ENCODE data around the gene GALNT13. TPM values are rescaled to one million over a fixed set of nuclear protein-coding genes. Genes with fewer than 3 reads are reported as not detected.

GALNT13 gene
- total and polyA plus RNA-seq, 4 donors: not detected

DNA sequence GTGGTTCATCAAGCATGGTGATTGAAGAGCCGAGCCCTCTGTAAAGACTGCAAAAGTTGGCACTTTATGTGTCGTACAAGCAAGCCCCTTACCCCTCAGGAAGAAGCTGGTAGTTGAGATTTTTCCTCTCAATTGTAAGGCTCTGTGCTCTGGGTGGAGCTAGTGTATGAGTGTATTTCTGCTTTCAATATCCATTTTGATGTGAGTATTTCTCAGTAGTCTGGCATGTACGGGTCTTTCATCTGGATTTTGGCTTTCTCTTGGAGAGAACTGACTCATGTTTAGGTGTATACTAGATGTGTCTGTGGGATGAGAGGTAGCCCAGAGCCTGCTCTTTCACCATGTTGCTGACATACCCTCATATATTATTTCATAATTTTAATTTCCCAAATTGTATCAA, 420.2 kb downstream of the GALNT13 start:
- no peak for DNase-seq (ENCODE audit: low spot score)
- H3K36me3 ChIP-seq (ENCODE audit: control insufficient read depth in 4 of 4, insufficient read depth in 3 of 4, low read depth in 1 of 4, low read length in 3 of 4): no peaks in the 10 kb centered on the region
- TF ChIP-seq, protein P1, sequence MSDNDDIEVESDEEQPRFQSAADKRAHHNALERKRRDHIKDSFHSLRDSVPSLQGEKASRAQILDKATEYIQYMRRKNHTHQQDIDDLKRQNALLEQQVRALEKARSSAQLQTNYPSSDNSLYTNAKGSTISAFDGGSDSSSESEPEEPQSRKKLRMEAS (IDR thresholded peaks at IDR 0.05): no peak
- no peak for TF ChIP-seq FOXA1 (IDR thresholded peaks at IDR 0.05)
- no peak for TF ChIP-seq HNF4A (conservative IDR thresholded peaks at IDR 0.05)
- TF ChIP-seq YY1 (IDR thresholded peaks at IDR 0.05): no peak
- no peak for TF ChIP-seq NR2F2 (IDR thresholded peaks at IDR 0.05)
- TF ChIP-seq, protein P2, sequence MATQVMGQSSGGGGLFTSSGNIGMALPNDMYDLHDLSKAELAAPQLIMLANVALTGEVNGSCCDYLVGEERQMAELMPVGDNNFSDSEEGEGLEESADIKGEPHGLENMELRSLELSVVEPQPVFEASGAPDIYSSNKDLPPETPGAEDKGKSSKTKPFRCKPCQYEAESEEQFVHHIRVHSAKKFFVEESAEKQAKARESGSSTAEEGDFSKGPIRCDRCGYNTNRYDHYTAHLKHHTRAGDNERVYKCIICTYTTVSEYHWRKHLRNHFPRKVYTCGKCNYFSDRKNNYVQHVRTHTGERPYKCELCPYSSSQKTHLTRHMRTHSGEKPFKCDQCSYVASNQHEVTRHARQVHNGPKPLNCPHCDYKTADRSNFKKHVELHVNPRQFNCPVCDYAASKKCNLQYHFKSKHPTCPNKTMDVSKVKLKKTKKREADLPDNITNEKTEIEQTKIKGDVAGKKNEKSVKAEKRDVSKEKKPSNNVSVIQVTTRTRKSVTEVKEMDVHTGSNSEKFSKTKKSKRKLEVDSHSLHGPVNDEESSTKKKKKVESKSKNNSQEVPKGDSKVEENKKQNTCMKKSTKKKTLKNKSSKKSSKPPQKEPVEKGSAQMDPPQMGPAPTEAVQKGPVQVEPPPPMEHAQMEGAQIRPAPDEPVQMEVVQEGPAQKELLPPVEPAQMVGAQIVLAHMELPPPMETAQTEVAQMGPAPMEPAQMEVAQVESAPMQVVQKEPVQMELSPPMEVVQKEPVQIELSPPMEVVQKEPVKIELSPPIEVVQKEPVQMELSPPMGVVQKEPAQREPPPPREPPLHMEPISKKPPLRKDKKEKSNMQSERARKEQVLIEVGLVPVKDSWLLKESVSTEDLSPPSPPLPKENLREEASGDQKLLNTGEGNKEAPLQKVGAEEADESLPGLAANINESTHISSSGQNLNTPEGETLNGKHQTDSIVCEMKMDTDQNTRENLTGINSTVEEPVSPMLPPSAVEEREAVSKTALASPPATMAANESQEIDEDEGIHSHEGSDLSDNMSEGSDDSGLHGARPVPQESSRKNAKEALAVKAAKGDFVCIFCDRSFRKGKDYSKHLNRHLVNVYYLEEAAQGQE (IDR thresholded peaks at IDR 0.05): no peak
- no peak for TF ChIP-seq RXRA (IDR thresholded peaks at IDR 0.05)
- no peak for TF ChIP-seq RAD21 (IDR thresholded peaks at IDR 0.05)
- TF ChIP-seq GABPA (IDR thresholded peaks at IDR 0.05 in 1 of 2, conservative IDR thresholded peaks at IDR 0.05 in 1 of 2): no peak
- TF ChIP-seq, protein P3, sequence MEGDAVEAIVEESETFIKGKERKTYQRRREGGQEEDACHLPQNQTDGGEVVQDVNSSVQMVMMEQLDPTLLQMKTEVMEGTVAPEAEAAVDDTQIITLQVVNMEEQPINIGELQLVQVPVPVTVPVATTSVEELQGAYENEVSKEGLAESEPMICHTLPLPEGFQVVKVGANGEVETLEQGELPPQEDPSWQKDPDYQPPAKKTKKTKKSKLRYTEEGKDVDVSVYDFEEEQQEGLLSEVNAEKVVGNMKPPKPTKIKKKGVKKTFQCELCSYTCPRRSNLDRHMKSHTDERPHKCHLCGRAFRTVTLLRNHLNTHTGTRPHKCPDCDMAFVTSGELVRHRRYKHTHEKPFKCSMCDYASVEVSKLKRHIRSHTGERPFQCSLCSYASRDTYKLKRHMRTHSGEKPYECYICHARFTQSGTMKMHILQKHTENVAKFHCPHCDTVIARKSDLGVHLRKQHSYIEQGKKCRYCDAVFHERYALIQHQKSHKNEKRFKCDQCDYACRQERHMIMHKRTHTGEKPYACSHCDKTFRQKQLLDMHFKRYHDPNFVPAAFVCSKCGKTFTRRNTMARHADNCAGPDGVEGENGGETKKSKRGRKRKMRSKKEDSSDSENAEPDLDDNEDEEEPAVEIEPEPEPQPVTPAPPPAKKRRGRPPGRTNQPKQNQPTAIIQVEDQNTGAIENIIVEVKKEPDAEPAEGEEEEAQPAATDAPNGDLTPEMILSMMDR (IDR thresholded peaks at IDR 0.05; ENCODE audit: low read depth, low read length, missing input control): no peak
- no peak for TF ChIP-seq FOXA2 (IDR thresholded peaks at IDR 0.05)
- TF ChIP-seq EGR1 (IDR thresholded peaks at IDR 0.05; ENCODE audit: low read depth in 2 of 2): no peak
- TF ChIP-seq, protein P4, sequence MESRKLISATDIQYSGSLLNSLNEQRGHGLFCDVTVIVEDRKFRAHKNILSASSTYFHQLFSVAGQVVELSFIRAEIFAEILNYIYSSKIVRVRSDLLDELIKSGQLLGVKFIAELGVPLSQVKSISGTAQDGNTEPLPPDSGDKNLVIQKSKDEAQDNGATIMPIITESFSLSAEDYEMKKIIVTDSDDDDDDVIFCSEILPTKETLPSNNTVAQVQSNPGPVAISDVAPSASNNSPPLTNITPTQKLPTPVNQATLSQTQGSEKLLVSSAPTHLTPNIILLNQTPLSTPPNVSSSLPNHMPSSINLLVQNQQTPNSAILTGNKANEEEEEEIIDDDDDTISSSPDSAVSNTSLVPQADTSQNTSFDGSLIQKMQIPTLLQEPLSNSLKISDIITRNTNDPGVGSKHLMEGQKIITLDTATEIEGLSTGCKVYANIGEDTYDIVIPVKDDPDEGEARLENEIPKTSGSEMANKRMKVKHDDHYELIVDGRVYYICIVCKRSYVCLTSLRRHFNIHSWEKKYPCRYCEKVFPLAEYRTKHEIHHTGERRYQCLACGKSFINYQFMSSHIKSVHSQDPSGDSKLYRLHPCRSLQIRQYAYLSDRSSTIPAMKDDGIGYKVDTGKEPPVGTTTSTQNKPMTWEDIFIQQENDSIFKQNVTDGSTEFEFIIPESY (IDR thresholded peaks at IDR 0.05): no peak
- TF ChIP-seq JUND (IDR thresholded peaks at IDR 0.05): no peak
- no peak for TF ChIP-seq HNF4G (IDR thresholded peaks at IDR 0.05)
- TF ChIP-seq, protein P5, sequence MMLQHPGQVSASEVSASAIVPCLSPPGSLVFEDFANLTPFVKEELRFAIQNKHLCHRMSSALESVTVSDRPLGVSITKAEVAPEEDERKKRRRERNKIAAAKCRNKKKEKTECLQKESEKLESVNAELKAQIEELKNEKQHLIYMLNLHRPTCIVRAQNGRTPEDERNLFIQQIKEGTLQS (IDR thresholded peaks at IDR 0.05): no peak
- 76% methylated on average over 3 of the region's 3 CpGs for WGBS
- H3K9me3 ChIP-seq (ENCODE audit: control insufficient read depth in 4 of 4, low read length in 3 of 4): peaks cover 0 to 3% (median under 1%) of the 10 kb centered on the region in 4 donors
- H3K9ac ChIP-seq (ENCODE audit: low read depth in 1 of 2, low read length in 2 of 2): no peak overlapping the region
- no peak overlapping the region for H3K4me3 ChIP-seq (ENCODE audit: low read depth in 1 of 3, low read length in 3 of 3)
- H3K27me3 ChIP-seq (ENCODE audit: control insufficient read depth in 4 of 4, insufficient read depth in 4 of 4, low read length in 3 of 4): peaks cover 0 to under 1% (median 0%) of the 10 kb centered on the region in 4 donors
- no peaks in the 10 kb centered on the region for H3K4me1 ChIP-seq (ENCODE audit: control insufficient read depth in 4 of 4, insufficient read depth in 4 of 4, low read length in 3 of 4)
- no peak overlapping the region for H3K27ac ChIP-seq (ENCODE audit: low read depth in 1 of 2, low read length in 2 of 2)

DNA sequence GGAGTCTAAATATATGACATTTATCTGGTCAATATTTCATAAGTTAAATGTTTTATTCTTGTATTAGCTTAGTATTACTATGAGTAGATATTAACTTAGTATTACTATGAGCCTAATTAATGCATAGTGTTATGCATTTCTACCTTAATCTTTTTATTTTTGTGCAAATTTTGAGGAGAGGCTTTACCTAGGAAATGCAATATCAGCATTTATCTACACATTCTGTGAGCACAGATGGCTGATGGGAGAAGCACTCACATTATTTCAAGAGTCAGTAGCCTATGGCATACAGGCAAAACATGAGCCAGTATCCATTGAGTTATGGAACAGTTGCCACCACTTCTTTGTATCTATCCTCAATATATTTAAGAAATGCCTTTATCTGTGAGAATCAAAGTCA, 422.1 kb downstream of the GALNT13 start:
- no peaks in the 10 kb centered on the region for H3K4me1 ChIP-seq (ENCODE audit: control insufficient read depth in 4 of 4, insufficient read depth in 4 of 4, low read length in 3 of 4)
- H3K4me3 ChIP-seq (ENCODE audit: low read depth in 1 of 3, low read length in 3 of 3): no peak overlapping the region
- H3K36me3 ChIP-seq (ENCODE audit: control insufficient read depth in 4 of 4, insufficient read depth in 3 of 4, low read depth in 1 of 4, low read length in 3 of 4): no peaks in the 10 kb centered on the region
- TF ChIP-seq NR2F2 (IDR thresholded peaks at IDR 0.05) (no peak), RAD21 (IDR thresholded peaks at IDR 0.05) (no peak), JUND (IDR thresholded peaks at IDR 0.05) (no peak), TAF1 (conservative IDR thresholded peaks at IDR 0.05) (no peak), GABPA (IDR thresholded peaks at IDR 0.05 in 1 of 2, conservative IDR thresholded peaks at IDR 0.05 in 1 of 2) (no peak), HNF4A (conservative IDR thresholded peaks at IDR 0.05) (no peak), SP1 (IDR thresholded peaks at IDR 0.05) (no peak), YY1 (IDR thresholded peaks at IDR 0.05) (no peak), EGR1 (IDR thresholded peaks at IDR 0.05; ENCODE audit: low read depth in 2 of 2) (no peak)
- TF ChIP-seq, protein P2 (IDR thresholded peaks at IDR 0.05): no peak
- TF ChIP-seq, protein P3 (IDR thresholded peaks at IDR 0.05; ENCODE audit: low read depth, low read length, missing input control): no peak
- TF ChIP-seq, protein P1 (IDR thresholded peaks at IDR 0.05): no peak
- no peak for DNase-seq (ENCODE audit: low spot score)
- H3K9ac ChIP-seq (ENCODE audit: low read depth in 1 of 2, low read length in 2 of 2): no peak overlapping the region
- H3K27ac ChIP-seq (ENCODE audit: low read depth in 1 of 2, low read length in 2 of 2): no peak overlapping the region
- H3K9me3 ChIP-seq (ENCODE audit: control insufficient read depth in 4 of 4, low read length in 3 of 4): no peaks in the 10 kb centered on the region
- no peaks in the 10 kb centered on the region for H3K27me3 ChIP-seq (ENCODE audit: control insufficient read depth in 4 of 4, insufficient read depth in 4 of 4, low read length in 3 of 4)

Measured in liver (tissue), 9 donors.